Ecto neural progenitor cell (in vitro differentiated cells): ENCODE data around the gene SPATA31A6.
"Not testable (repeated sequence)": the region's sequence is repeated elsewhere in the genome, so short reads cannot be mapped to it uniquely, and the experiment has no call there.

Experiments used
- DNase-seq: peaks from one replicate; pipeline ENCODE4 v3.0.0-alpha.2; 2018; ENCODE audit warnings: low spot score

SPATA31A6 gene

DNA sequence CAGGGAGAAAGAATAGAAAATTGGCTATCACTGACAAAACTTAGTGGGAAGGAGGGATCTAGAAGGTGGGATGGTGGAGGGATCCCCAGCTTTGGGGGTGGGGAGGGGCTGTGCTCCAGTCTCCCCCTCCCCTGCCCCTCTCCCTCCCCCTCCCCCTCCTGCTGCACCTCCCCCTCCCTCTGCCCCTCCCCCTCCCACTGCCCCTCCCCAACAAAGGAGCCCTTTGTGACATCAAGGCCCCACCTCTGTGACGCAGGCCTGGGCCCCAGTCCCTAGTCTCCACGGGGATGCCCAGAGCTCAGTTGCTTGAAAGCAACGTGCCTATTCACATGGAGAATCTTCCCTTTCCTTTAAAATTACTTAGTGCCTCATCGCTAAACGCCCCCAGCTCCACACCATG, at the start of gene SPATA31A6:
Gene SPATA31A6 (plus strand): TSS at position 301 of the 400 bp plus-strand sequence. CDS start 29 bp downstream, at position 330.
- DNase-seq: not testable (repeated sequence)

DNA sequence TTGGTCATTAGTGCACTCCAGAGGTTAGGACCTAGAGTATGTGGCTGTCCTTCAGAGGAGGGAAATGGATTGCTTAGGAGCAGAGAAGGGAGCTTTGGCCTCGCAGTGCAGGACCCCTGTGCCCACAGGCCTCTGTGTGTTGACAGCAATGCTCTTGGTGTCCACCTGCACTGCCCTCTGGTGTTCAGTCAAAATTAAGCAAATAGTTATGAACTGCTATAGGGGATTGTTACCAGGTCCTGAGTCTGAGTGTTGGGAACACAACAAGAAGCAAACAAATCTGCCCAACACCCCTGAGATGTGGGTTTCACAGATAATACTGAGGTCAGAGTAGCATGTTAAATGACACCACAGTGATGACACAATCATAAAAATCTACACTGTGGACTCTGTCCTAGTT, 23.2 kb upstream of the SPATA31A6 start:
- DNase-seq: not testable (repeated sequence)

DNA sequence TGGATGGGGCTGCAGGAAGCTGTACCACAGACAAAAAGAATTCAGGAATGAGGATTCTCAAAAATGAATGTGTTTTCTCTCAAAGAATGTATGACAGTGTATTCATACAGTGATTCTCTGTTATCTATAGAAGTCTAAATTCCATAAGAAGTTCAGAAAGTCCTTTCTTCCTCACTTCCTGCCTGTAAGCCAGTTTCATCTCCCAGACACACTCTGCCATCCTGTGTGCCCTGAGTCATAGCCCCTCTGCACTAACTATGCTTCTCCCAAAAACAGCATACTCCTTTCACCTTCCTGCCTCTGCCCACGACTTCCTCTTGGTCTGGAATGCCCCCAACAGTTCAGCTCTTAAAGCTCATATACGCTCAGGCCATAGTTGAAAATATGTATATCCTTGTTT, 36.4 kb downstream of the SPATA31A6 start:
- not testable (repeated sequence) for DNase-seq

GRCh38 chr9:42223230-42223629, 39.8 kb downstream of the SPATA31A6 start:
- not testable (repeated sequence) for DNase-seq

- DNase-seq: not testable (repeated sequence)
Observed at GRCh38 chr9:42233031-42233430, 49.6 kb downstream of the SPATA31A6 start.

GRCh38 chr9:42234610-42235009, 51.2 kb downstream of the SPATA31A6 start:
- not testable (repeated sequence) for DNase-seq

- not testable (repeated sequence) for DNase-seq
Observed at GRCh38 chr9:42235352-42235991, 52.0 kb downstream of the SPATA31A6 start.

- not testable (repeated sequence) for DNase-seq
Observed at GRCh38 chr9:42236097-42236496, 52.6 kb downstream of the SPATA31A6 start.

- not testable (repeated sequence) for DNase-seq
Observed at GRCh38 chr9:42237381-42237780, 53.9 kb downstream of the SPATA31A6 start.

- not testable (repeated sequence) for DNase-seq
Observed at GRCh38 chr9:42238862-42239261, 55.4 kb downstream of the SPATA31A6 start.
